ENCODE results near the gene KRTAP10-8. TPM values are rescaled to one million over a fixed set of nuclear protein-coding genes. Genes with fewer than 3 reads are reported as not detected.

The KRTAP10-8 gene
- polyA plus RNA-seq, 1 donor from 2014 or later = not detected

GRCh38 chr21:44578371-44579055, 33.4 kb upstream of the KRTAP10-8 start:
- Histone ChIP-seq H3K4me2 (ENCODE audit: low read length) (no peak overlapping the region), H3K4me3 (ENCODE audit: low read length) (no peak overlapping the region), H3K9me3 (ENCODE audit: low read length) (no peaks in the 10 kb centered on the region), H2AFZ (ENCODE audit: low read depth, low read length) (no peak overlapping the region), H3K27ac (ENCODE audit: low read length) (no peak overlapping the region), H3K9ac (ENCODE audit: low read length) (no peak overlapping the region), H3K9me2 (ENCODE audit: insufficient read depth, low read length) (no peaks in the 10 kb centered on the region), H3K27me3 (ENCODE audit: insufficient read depth, low read depth, low read length) (no peaks in the 10 kb centered on the region), H4K20me1 (ENCODE audit: insufficient read depth) (no peaks in the 10 kb centered on the region), H3K79me2 (replicated peaks; ENCODE audit: insufficient read depth, low read length) (no peaks in the 10 kb centered on the region), H3K36me3 (ENCODE audit: insufficient read depth, low read length) (no peaks in the 10 kb centered on the region), H3F3A (ENCODE audit: insufficient read depth, low read length, poor library complexity, severe bottlenecking) (no peaks in the 10 kb centered on the region)
- TF ChIP-seq MXI1 (conservative IDR thresholded peaks at IDR 0.05; ENCODE audit: poor library complexity, severe bottlenecking) = no peak
- TF ChIP-seq CTCF (IDR thresholded peaks at IDR 0.05; ENCODE audit: poor library complexity, severe bottlenecking) = no peak
- no peak for TF ChIP-seq RAD21 (conservative IDR thresholded peaks at IDR 0.05)
- no peak for TF ChIP-seq REST (IDR thresholded peaks at IDR 0.05; ENCODE audit: borderline replicate concordance)
- no peak for TF ChIP-seq EZH2 (IDR thresholded peaks at IDR 0.05; ENCODE audit: borderline replicate concordance, insufficient read depth, low read length, poor library complexity, severe bottlenecking)
- no peak for TF ChIP-seq SMC3 (conservative IDR thresholded peaks at IDR 0.05; ENCODE audit: poor library complexity)
- no peak for TF ChIP-seq EP300 (conservative IDR thresholded peaks at IDR 0.05; ENCODE audit: poor library complexity, severe bottlenecking)
- TF ChIP-seq POLR2AphosphoS5 (IDR thresholded peaks at IDR 0.05) = no peak
- TF ChIP-seq TAF1 (IDR thresholded peaks at IDR 0.05; ENCODE audit: low read depth) = no peak

- TF ChIP-seq CTCF (IDR thresholded peaks at IDR 0.05; ENCODE audit: poor library complexity, severe bottlenecking) (no peak), EP300 (conservative IDR thresholded peaks at IDR 0.05; ENCODE audit: poor library complexity, severe bottlenecking) (no peak), REST (IDR thresholded peaks at IDR 0.05; ENCODE audit: borderline replicate concordance) (no peak), SMC3 (conservative IDR thresholded peaks at IDR 0.05; ENCODE audit: poor library complexity) (no peak), MXI1 (conservative IDR thresholded peaks at IDR 0.05; ENCODE audit: poor library complexity, severe bottlenecking) (no peak), POLR2AphosphoS5 (IDR thresholded peaks at IDR 0.05) (no peak), RAD21 (conservative IDR thresholded peaks at IDR 0.05) (no peak), TAF1 (IDR thresholded peaks at IDR 0.05; ENCODE audit: low read depth) (no peak), EZH2 (IDR thresholded peaks at IDR 0.05; ENCODE audit: borderline replicate concordance, insufficient read depth, low read length, poor library complexity, severe bottlenecking) (no peak)
- Histone ChIP-seq H3K9me2 (ENCODE audit: insufficient read depth, low read length) (no peaks in the 10 kb centered on the region), H3K9ac (ENCODE audit: low read length) (no peak overlapping the region), H3K27me3 (ENCODE audit: insufficient read depth, low read depth, low read length) (no peaks in the 10 kb centered on the region), H3K27ac (ENCODE audit: low read length) (no peak overlapping the region), H3K79me2 (replicated peaks; ENCODE audit: insufficient read depth, low read length) (no peaks in the 10 kb centered on the region), H3K4me3 (ENCODE audit: low read length) (no peak overlapping the region), H3F3A (ENCODE audit: insufficient read depth, low read length, poor library complexity, severe bottlenecking) (no peaks in the 10 kb centered on the region), H3K36me3 (ENCODE audit: insufficient read depth, low read length) (no peaks in the 10 kb centered on the region), H3K4me2 (ENCODE audit: low read length) (no peak overlapping the region), H4K20me1 (ENCODE audit: insufficient read depth) (no peaks in the 10 kb centered on the region), H3K9me3 (ENCODE audit: low read length) (no peaks in the 10 kb centered on the region), H2AFZ (ENCODE audit: low read depth, low read length) (no peak overlapping the region)
These were observed 32.6 kb upstream of the KRTAP10-8 start for GRCh38 chr21:44579056-44579832.
